GF-D8 (cell line): Measurements from ENCODE around the gene KCNK10.

Experiments used
- DNase-seq: peaks from one replicate; lab custom pipeline; 2025; lab: John Stamatoyannopoulos, UW

The KCNK10 gene

DNA sequence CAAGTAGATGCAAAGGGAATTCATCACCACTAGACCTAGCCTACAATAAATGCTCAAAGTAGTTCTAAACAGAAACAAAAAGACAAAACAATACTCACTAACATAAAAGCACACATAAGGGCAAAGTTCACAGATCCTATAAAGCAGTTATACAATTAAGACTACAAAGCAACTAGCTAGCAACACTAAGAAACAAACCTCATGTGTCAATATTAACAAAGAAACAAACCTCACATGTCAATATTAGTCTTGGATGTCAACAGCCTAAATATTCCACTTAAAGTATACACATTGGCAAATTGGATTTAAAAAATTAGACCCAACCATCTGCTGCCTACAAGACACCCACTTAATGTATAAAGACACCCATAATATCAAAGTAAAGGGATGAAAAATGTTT, 152.7 kb downstream of the KCNK10 start:
- no peak for DNase-seq

DNA sequence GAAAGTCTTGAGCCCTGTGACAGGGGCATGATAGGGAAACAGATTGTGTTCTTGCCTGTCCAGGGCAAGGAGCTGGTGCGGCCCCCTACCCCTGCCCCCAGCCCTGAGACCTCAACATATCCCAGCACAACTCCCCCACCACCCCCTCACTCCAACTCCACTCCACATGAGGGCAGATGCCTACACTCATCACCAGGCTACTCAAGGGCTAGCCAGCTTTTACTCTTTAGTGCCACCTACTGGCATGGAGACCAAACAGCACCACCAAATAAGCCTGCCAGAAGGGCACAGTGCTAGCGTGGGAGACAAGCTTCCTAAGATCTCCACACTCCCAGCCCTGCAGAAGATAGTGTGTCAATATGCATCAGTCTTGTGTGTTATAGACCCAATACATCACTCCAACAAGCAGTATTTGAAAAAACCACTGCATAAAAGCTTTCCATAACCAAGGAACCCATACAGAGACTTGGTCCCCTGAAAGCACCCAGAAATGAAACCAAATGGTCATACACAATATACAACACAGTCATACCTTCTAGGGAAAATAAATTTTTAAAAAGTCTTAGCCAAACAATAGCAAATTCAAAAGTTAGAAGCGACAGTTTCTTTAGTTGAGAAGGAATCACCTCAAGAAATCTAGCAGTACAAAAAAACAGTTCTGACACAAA, 154.4 kb downstream of the KCNK10 start:
- DNase-seq: no peak

DNA sequence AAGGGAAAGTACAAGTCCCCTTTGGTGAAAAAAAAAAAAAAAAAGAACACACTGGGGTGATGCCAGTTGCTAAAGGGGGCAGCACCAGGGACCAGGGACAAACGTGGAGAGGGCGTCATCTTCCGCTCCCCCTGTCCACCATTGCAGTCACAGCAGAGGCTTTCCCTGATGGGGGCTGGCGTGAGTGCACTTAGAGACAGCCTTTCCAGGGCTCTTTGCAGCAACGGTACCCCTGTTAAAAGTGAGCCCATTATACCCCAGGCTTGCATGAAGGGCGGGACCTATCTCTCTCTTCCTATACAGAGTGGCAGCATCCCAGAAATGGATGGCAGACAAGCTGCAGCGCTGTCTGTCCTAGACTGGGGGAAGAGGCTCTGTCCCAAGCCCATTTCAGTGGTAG, 155.0 kb downstream of the KCNK10 start:
- DNase-seq: no peak

DNA sequence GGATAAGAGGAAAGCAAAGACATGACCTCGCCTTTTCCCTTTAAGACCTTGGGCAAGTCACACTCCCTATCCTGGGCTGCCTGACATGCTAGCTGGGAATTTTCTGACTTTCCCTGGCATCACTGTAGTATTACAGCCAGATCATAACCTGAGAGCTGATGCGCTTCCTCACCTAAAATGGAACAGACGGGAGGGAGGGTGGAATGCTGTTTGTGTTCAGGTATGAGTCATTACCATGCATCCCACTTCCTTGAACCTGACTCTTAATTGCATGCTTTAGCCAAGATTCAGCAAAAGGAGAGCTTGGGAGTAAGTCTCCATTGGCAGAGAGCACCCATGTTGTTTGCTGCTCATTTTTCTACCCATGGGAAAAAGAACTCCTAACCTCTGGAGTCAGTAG, 156.5 kb downstream of the KCNK10 start:
- no peak for DNase-seq

DNA sequence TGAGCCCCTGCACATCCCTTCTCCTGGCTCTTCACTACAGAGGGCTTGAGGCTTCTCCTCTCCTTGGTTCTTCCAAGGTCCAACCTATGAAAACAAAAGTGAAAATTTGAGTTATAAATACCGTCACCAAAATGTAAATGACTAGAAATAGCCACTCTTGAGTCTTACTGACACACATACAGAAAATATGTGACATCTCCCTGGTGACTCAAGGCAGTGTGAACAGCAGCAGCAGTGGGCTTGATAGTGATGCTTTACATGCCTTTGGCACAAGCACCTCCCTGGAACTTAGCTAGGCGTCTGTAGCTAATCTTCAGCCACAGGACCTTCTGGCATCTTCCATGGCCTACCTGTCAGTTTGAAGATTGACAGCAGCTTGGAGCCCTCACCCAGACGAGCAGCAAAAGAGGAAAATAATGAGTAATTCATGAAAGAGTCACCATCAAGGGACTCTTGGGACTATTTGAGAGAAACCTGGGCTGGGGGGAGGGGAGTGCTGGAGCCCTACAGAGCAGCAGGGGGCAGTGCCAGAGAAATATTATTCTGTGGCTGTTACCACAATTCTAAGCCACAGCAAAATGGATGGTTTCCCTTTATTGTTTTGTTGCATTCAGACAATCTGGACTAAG, 158.0 kb downstream of the KCNK10 start:
- DNase-seq: no peak

DNA sequence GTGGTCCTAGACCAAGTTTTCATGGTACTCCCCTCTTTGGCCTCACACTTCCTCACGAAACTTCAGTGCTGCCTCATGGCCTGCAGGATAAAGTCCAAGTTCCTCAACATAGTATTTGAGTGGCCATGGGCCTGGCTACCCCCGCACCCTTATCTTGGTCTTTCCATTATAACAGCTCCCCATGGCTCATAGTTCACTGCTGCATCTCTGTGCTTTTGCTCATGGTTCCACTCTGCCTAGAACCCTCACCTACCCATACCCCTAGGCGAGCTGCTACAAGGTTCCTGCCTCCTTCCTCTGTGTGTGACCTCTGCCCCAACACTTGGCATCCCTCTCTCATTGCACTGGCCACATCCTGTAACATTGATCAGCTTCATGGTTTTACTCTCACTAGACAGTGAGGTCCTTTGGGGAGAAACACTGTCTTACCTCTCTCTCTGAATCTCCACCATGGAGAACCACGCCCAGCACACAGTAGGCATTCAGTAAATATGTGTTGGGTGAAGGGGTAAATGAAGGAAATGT, 159.3 kb downstream of the KCNK10 start:
- DNase-seq: no peak

DNA sequence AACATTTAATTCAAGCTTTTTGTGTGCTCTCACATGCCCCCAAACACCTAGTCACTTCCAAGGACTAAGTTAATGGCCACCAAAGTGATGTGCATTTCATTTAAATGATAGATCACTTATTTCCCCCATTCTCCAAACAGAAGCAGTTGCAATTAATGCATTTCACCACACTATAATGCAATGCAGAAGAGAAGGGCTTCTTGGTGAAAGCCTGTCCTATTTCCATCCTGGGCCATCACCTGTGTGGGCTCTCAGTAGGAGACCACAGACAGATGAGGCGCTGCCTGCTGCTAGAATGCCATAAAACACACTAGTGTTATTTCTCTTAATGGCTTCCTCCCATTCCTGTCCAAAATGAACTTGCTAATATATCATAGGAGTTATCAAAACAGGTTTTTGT, 166.9 kb downstream of the KCNK10 start:
- no peak for DNase-seq

DNA sequence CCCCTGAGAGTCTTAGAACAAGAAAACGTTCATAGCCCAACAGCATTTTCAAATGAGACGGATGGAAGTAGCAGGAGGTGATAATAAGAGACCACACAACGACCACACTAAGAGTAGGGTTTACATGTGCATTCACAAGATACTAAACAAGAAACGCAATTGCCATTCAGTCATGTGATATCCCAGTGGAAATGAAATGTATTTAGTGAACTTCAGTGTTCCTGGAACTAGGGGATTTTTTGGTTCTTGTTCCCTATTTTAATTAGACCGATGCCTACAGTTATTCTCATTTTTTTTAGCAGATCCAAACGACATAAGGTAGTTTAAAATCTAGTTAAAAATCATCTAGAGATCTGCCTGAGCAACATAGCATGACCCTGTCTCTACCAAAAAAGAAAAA, 168.1 kb downstream of the KCNK10 start:
- no peak for DNase-seq

DNA sequence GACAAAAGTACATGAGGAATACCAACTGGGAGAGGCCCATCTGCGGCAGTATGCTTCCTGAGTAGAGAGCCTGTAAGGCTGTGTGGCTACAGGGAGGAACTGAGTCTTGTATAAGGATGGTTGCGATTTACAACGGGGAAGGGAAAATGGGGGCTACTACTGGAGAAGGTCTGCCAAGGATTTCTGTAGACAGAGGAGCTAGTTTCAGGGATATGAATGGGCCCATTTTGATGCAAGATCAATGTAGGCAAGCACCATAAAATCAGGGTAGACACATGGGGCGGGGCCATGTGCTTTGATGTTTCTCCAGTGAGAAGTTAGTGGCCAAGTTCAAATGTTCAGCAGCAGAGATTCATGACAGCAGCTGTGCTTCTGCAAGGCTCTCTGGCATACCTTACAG, 168.7 kb downstream of the KCNK10 start:
- DNase-seq: no peak

DNA sequence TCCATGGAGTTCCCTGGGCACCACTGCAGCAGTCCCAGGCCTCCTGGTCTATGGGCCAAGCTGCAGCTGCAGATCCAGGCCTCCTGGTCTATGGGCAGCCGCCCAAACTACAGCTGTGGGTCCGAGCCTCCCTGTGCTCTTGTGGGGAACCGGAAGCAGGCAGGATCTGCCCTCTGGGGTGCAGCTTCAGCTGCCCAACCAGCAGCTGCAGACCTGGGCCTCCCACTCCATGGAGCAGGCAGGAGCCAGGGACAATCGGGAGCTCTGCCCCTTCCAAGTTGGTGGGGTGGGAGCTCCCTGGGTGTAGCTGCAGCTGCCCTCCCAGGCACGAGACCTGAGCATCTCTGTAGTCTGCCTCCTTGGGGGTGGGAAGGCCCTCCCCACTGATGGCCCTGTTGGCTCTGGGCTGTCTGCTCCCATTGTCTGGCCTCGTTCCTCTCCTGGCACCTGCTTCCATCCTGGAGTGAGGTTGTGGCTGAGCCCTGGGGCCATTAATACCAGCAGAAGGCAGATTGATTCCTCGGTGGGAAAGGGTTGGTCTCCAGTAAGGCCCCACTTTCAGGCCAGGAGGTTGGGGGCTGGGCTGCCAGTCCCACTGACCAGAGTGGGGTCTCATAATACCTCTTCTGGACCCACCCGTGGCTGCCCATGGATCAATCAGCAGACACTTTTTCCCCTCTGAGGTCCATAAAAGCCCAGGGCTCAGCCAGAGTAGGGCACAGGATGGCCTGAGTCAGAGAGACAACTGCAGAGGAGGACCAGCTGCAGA, 176.0 kb downstream of the KCNK10 start:
- no peak for DNase-seq

DNA sequence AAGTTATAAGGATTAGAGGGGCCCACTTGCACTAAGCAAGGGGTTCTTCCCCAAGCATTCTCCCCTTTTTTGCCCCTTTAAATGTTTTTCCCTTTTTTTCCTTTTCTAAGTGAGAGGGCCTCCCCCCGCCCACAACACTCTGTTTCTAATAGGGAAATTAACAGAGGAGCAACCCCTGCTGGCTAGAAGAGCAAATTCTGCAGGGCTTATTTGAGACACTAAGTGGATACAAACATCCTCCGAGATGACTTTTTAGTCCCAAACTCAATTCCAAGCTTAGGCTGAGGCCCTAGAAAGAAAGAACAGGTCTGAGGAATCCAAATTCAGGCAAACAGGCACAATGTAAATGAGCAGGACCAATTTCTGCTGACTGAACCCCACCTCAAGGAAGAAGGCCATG, 179.3 kb downstream of the KCNK10 start:
- no peak for DNase-seq

DNA sequence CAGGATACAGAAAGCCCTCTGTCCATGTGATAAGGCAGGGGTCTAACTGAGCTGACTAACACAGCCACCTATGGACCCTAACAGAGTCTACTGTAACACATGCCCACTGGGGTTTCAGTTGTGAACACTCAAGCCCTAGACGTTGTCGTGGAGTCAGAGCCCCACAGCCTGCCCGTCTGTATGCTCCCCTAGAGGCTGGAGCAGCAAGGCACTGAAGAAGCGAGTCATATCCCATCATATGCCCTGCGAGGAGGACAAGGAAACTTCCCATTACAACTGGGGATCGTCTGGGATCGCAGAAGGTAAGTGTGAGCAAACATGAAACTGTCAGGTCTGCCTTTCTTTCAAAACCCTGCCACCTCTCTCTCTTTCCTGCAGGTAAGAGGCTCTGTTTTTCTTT, 180.1 kb downstream of the KCNK10 start:
- DNase-seq: no peak

DNA sequence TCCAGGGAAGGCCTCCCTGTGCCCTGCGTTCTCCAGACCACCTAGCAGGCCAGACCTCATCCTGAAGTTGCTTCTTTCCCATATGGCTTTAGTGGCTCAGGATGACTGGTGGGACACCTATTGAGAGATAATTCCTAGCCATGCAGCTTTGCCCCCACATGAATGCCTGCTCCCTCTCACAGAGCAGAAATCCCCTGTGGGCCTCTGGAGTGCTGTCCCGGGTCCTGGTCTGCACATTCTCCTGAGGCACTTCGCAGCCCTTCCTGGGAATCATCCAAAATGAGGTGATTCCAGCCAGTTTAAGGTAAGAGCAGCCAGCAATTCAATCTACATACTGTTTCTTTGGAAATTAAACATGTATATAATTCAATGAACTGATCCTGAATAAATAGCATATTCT, 182.2 kb downstream of the KCNK10 start:
- DNase-seq: no peak

DNA sequence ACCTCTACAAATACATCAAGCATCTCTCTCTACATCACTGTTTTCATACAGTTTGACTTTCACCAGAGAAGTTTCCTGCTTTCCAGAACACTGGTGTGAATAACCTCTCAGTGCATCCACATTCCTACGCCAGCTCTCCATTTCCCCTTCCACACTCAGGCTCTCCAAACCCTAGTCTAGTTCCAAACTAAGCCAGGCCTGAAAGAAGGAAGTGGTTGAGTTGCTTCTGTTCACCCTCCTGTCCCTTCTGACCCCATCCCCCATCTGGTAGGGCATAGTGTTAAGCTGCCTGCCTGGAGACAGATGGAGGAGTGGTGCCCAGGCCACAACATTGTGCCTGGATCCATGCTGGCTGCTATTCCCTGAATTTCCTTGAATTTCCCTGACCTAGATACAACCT, 185.7 kb downstream of the KCNK10 start:
- DNase-seq: no peak
